ENCODE measurements around the gene KIF4A. TPM values are rescaled to one million over a fixed set of nuclear protein-coding genes. Genes with fewer than 3 reads are reported as not detected.

Gene KIF4A
- polyA plus RNA-seq, 4 donors = 0.54 to 8.3 (median 4.0) TPM

- no peak for DNase-seq
Observed at GRCh38 chrX:70444946-70445656, 155.2 kb downstream of the KIF4A start.

DNA sequence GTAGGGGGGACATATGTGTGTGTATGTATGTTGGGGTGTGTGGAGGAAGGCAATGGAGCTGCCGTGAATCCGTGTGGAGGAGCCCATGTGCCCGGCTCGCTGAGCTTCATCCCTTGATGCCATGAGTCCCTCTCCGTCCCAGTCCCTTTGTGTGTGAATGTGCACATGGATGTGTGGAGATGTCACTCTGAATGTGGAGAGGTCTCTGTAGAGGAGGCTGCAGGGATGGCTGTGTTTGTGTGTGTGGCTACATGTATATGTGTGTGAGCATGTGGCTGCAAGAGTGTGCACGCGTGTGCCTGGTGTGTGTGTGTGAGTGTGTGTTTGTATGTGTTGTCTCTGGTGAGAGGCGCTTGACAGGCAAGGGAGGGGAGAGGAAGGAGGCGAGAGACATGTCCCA, 156.0 kb downstream of the KIF4A start:
- Histone ChIP-seq H3K4me1 (ENCODE audit: control insufficient read depth in 3 of 3, insufficient read depth in 2 of 3, low read depth in 1 of 3, low read length in 2 of 3) (no peaks in the 10 kb centered on the region), H3K27me3 (ENCODE audit: control insufficient read depth in 3 of 3, insufficient read depth in 3 of 3, low read length in 3 of 3) (peaks cover 0 to 27% (median 2%) of the 10 kb centered on the region in 3 donors), H3K27ac (ENCODE audit: low read depth in 1 of 3, low read length in 2 of 3) (no peak overlapping the region), H3K9me3 (ENCODE audit: control insufficient read depth in 2 of 2, insufficient read depth in 1 of 2, low read depth in 1 of 2, low read length in 1 of 2) (no peaks in the 10 kb centered on the region), H3K4me3 (ENCODE audit: low read depth in 1 of 3, low read length in 3 of 3) (no peak overlapping the region), H3K36me3 (ENCODE audit: control insufficient read depth in 3 of 3, insufficient read depth in 2 of 3, low read depth in 1 of 3, low read length in 3 of 3) (no peaks in the 10 kb centered on the region)
- FAIRE-seq = no peak
- WGBS, 3 donors = 62 to 76% (median 72%) methylated on average over 8 to 9 of the region's 9 CpGs
- DNase-seq = no peak

More at GRCh38 chrX:70444946-70445656, 155.2 kb downstream of the KIF4A start:
- 3 to 42% (median 19%) methylated on average over 15 to 61 of the region's 61 CpGs for WGBS, 3 donors
- Histone ChIP-seq H3K36me3 (ENCODE audit: control insufficient read depth in 3 of 3, insufficient read depth in 2 of 3, low read depth in 1 of 3, low read length in 3 of 3) (no peaks in the 10 kb centered on the region), H3K4me3 (ENCODE audit: low read depth in 1 of 3, low read length in 3 of 3) (peak overlapping the region in 1 of 3 donors; percentile 32), H3K4me1 (ENCODE audit: control insufficient read depth in 3 of 3, insufficient read depth in 2 of 3, low read depth in 1 of 3, low read length in 2 of 3) (no peaks in the 10 kb centered on the region), H3K27ac (ENCODE audit: low read depth in 1 of 3, low read length in 2 of 3) (no peak overlapping the region), H3K27me3 (ENCODE audit: control insufficient read depth in 3 of 3, insufficient read depth in 3 of 3, low read length in 3 of 3) (peaks cover 0 to 27% (median 2%) of the 10 kb centered on the region in 3 donors), H3K9me3 (ENCODE audit: control insufficient read depth in 2 of 2, insufficient read depth in 1 of 2, low read depth in 1 of 2, low read length in 1 of 2) (no peaks in the 10 kb centered on the region)
- FAIRE-seq = no peak

DNA sequence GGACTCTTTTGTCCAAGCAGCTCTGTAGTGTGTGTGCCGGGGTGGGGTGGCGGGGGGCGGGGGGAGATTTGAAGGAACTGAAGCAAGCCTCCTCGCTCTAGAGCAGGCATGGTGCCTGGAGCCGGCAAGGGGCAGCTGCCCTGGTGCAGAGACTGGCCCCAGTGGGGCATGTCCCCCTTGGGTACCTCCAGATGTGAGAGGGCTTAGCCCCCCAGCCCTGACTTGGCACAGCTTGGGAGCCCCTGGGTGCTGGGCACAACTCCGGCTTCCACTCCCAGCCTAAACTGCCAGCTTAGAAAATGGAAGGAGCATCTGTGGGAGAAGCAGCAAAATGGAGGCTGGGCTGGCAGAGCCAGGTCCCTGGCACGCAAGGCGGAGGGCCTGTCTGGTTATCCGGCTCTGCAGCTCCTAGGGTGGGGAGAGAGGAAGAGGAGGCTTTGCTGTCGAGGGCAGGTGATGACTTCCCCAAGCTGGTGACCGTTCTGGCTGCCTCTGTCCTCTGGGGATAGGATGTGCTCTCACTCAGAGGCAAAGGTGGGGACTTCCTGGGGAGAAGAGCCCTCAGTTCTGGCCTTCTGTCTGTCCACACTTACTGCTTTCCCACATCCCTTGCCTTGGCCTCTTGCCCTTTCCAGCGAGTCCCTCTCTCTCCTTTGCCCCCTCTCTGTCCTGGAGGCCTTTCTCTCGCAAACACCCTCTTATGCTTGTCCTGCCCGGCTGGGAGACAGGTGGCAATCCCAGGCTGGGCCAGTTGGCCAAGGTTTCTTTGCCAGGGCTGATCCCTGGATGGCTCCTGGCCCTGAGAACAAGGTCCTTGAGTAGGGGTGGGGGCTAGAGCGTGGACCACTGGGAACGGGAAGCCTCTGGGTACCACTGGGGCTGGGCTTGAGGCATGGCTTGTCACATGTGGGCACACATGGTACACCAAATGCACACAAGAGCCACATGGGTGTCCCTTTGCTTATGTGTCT, 156.8 kb downstream of the KIF4A start:
- H3K27me3 ChIP-seq (ENCODE audit: control insufficient read depth in 3 of 3, insufficient read depth in 3 of 3, low read length in 3 of 3) = peaks cover 0 to 27% (median 2%) of the 10 kb centered on the region in 3 donors
- WGBS, 3 donors = 66 to 81% (median 69%) methylated on average over 8 to 16 of the region's 16 CpGs
- no peak for FAIRE-seq

GRCh38 chrX:70449457-70449966, 159.6 kb downstream of the KIF4A start:
- Histone ChIP-seq H3K9me3 (ENCODE audit: control insufficient read depth in 2 of 2, insufficient read depth in 1 of 2, low read depth in 1 of 2, low read length in 1 of 2) (no peaks in the 10 kb centered on the region), H3K27ac (ENCODE audit: low read depth in 1 of 3, low read length in 2 of 3) (no peak overlapping the region), H3K36me3 (ENCODE audit: control insufficient read depth in 3 of 3, insufficient read depth in 2 of 3, low read depth in 1 of 3, low read length in 3 of 3) (no peaks in the 10 kb centered on the region), H3K27me3 (ENCODE audit: control insufficient read depth in 3 of 3, insufficient read depth in 3 of 3, low read length in 3 of 3) (peaks cover 0 to 18% (median 0%) of the 10 kb centered on the region in 3 donors), H3K4me1 (ENCODE audit: control insufficient read depth in 3 of 3, insufficient read depth in 2 of 3, low read depth in 1 of 3, low read length in 2 of 3) (peaks cover 0 to 23% (median 0%) of the 10 kb centered on the region in 3 donors), H3K4me3 (ENCODE audit: low read depth in 1 of 3, low read length in 3 of 3) (no peak overlapping the region)
- WGBS, 3 donors = 89 to 96% (median 95%) methylated on average over 9 to 14 of the region's 14 CpGs
- DNase-seq (no peak), FAIRE-seq (no peak)

More for the DNA sequence above, 156.8 kb downstream of the KIF4A start:
- no peak for DNase-seq
- H3K4me3 ChIP-seq (ENCODE audit: low read depth in 1 of 3, low read length in 3 of 3) = no peak overlapping the region
- no peaks in the 10 kb centered on the region for H3K36me3 ChIP-seq (ENCODE audit: control insufficient read depth in 3 of 3, insufficient read depth in 2 of 3, low read depth in 1 of 3, low read length in 3 of 3)
- peaks cover 0 to 3% (median 0%) of the 10 kb centered on the region in 3 donors for H3K4me1 ChIP-seq (ENCODE audit: control insufficient read depth in 3 of 3, insufficient read depth in 2 of 3, low read depth in 1 of 3, low read length in 2 of 3)
- H3K27ac ChIP-seq (ENCODE audit: low read depth in 1 of 3, low read length in 2 of 3) = no peak overlapping the region
- H3K9me3 ChIP-seq (ENCODE audit: control insufficient read depth in 2 of 2, insufficient read depth in 1 of 2, low read depth in 1 of 2, low read length in 1 of 2) = no peaks in the 10 kb centered on the region

- Histone ChIP-seq H3K27me3 (ENCODE audit: control insufficient read depth in 3 of 3, insufficient read depth in 3 of 3, low read length in 3 of 3) (no peaks in the 10 kb centered on the region), H3K9me3 (ENCODE audit: control insufficient read depth in 2 of 2, insufficient read depth in 1 of 2, low read depth in 1 of 2, low read length in 1 of 2) (no peaks in the 10 kb centered on the region), H3K27ac (ENCODE audit: low read depth in 1 of 3, low read length in 2 of 3) (peak overlapping the region; percentile 53 to 79 (median 71)), H3K4me1 (ENCODE audit: control insufficient read depth in 3 of 3, insufficient read depth in 2 of 3, low read depth in 1 of 3, low read length in 2 of 3) (peaks cover 0 to 23% (median 0%) of the 10 kb centered on the region in 3 donors), H3K36me3 (ENCODE audit: control insufficient read depth in 3 of 3, insufficient read depth in 2 of 3, low read depth in 1 of 3, low read length in 3 of 3) (no peaks in the 10 kb centered on the region), H3K4me3 (ENCODE audit: low read depth in 1 of 3, low read length in 3 of 3) (peak overlapping the region; percentile 30 to 52 (median 46))
- FAIRE-seq (no peak), DNase-seq (peak; percentile 60 to 74)
- 2 to 30% (median 2%) methylated on average over 19 to 39 of the region's 39 CpGs for WGBS, 3 donors
Observed at GRCh38 chrX:70452143-70452733, 162.3 kb downstream of the KIF4A start.

DNA sequence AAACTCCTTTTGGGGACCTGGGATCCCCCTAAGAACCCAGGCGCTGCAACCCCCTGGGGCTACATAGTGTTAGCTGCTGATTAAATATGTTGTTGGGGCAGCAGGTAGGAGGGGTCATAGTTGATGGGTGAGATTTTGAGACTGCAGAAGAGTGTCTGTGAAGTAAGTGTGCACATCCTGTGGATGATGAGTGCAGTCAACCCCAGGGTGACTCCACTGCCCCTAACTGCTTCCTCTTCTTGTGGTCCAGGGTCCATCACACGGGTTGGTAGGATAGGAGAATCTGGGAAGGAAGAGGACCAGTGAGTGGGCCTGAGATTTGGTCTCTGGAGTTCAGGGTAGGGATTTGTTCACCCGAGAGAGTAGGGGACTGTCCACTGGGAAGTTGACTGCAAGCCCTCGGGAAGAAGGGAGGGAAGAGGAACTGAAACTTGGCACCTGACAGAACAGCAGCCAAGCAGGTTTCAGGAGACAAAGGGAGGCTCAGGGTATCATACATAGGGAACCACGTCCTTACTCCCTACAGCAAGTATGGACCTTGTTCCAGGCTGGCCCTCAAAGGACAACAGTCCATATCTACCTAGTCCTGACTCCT, 163.2 kb downstream of the KIF4A start:
- DNase-seq (peak in 1 of 2 donors; percentile 26), FAIRE-seq (no peak)
- WGBS, 3 donors = 31 to 44% (median 33%) methylated on average over 4 to 5 of the region's 5 CpGs
- H3K9me3 ChIP-seq (ENCODE audit: control insufficient read depth in 2 of 2, insufficient read depth in 1 of 2, low read depth in 1 of 2, low read length in 1 of 2) = no peaks in the 10 kb centered on the region
- no peaks in the 10 kb centered on the region for H3K27me3 ChIP-seq (ENCODE audit: control insufficient read depth in 3 of 3, insufficient read depth in 3 of 3, low read length in 3 of 3)
- H3K4me1 ChIP-seq (ENCODE audit: control insufficient read depth in 3 of 3, insufficient read depth in 2 of 3, low read depth in 1 of 3, low read length in 2 of 3) = peaks cover 0 to 24% (median 0%) of the 10 kb centered on the region in 3 donors
- H3K27ac ChIP-seq (ENCODE audit: low read depth in 1 of 3, low read length in 2 of 3) = peak overlapping the region in 2 of 3 donors; percentile 71 to 79
- peak overlapping the region in 1 of 3 donors; percentile 52 for H3K4me3 ChIP-seq (ENCODE audit: low read depth in 1 of 3, low read length in 3 of 3)
- no peaks in the 10 kb centered on the region for H3K36me3 ChIP-seq (ENCODE audit: control insufficient read depth in 3 of 3, insufficient read depth in 2 of 3, low read depth in 1 of 3, low read length in 3 of 3)

DNA sequence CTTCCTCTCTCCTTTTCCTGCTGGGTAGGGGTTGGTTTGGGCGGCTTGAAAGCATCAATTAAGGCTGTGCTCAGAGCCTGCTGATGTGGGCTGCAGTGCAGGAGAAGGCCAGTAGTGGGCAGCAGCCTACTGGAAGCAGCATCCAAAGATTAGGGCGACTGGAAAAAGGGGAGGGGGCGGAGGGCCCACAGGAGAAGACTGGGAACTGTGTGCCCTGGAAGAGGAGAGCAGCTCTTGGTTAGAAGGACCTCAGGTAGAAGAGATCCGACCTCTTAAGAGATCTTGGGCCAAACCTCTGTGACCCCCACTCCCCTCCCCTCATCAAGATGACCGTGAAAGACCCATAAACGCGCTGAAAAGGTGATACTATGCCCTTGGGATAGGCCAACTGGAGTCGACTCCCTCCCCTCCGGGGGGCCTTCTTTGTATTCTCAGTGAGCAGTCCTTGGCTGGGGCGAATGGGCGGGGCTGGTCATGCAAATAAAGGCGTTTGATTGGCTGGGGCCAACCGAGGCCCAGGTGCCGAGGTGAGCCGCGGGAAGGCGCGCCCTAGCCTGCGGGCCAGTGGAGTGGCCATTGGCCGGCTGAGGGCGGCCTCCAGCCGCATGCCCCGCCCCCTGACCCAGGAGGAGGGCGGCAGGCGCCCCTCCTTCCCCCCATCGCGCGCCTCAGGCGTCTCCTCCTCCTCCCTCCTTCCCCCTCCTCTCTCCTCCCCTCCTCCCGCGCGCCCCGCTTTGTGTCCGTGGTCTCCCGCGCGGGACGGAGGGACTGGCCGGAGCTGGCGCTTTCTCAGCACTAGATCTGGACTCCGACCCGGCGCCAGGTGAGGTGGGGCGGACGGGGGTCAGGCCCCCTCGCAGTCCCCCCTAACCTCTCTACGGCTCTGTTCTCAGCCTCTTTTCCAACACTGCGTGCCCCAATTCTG, 164.8 kb downstream of the KIF4A start:
- no peaks in the 10 kb centered on the region for H3K27me3 ChIP-seq (ENCODE audit: control insufficient read depth in 3 of 3, insufficient read depth in 3 of 3, low read length in 3 of 3)
- no peaks in the 10 kb centered on the region for H3K9me3 ChIP-seq (ENCODE audit: control insufficient read depth in 2 of 2, insufficient read depth in 1 of 2, low read depth in 1 of 2, low read length in 1 of 2)
- peaks cover 0 to 27% (median 0%) of the 10 kb centered on the region in 3 donors for H3K4me1 ChIP-seq (ENCODE audit: control insufficient read depth in 3 of 3, insufficient read depth in 2 of 3, low read depth in 1 of 3, low read length in 2 of 3)
- H3K4me3 ChIP-seq (ENCODE audit: low read depth in 1 of 3, low read length in 3 of 3) = peak overlapping the region; percentile 50 to 86 (median 66)
- FAIRE-seq = no peak
- DNase-seq = peak; percentile 90 to 93
- WGBS, 3 donors = 2 to 25% (median 11%) methylated on average over 19 to 48 of the region's 48 CpGs
- peak overlapping the region; percentile 95 to 98 (median 97) for H3K27ac ChIP-seq (ENCODE audit: low read depth in 1 of 3, low read length in 2 of 3)
- H3K36me3 ChIP-seq (ENCODE audit: control insufficient read depth in 3 of 3, insufficient read depth in 2 of 3, low read depth in 1 of 3, low read length in 3 of 3) = no peaks in the 10 kb centered on the region
